ENCODE measurements around the gene SLAMF6. TPM values are rescaled to one million over a fixed set of nuclear protein-coding genes. Genes with fewer than 3 reads are reported as not detected.
"Not testable (repeated sequence)": the region's sequence is repeated elsewhere in the genome, so short reads cannot be mapped to it uniquely, and the experiment has no call there.

SLAMF6 gene
- total and polyA plus RNA-seq, 2 experiments from 2014 or later = not detected

DNA sequence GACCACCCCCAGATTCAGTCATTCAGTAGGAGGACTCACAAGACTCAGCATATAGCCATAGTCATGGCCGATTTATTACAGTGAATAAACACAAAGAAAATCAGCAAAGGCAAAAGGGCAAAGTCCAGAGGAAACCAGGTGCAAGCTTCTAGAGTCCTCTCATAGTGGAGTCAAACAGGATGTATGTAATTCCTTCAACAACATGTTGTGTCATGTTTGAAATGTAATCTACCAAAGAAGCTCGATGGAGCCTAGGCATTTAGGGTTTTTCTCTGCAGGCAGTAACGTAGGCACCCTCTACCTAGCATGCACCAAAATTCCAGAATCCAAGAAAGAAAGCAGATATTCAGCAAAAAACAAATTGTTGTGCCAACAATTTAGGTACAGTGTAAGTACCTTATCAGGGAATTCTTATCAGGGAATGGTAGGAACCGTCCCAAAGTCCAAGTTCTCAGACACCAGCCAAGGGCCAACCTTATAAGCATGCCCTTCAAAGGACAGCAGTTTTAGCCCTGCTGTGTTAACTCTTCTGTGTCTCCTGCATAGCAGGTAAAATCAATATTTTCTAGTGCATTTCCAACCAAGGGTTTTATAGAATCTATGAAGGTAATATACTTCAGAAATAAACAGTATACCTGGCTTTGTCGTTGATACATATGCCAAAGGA is 16.1 kb upstream of the SLAMF6 start:
- 8 to 14% methylated on average over 5 of the region's 5 CpGs for WGBS, 2 experiments (ENCODE audit: low coverage in 1 of 2, low lambda C conversion rate in 2 of 2, missing lambda C conversion rate in 2 of 2)
- in situ Hi-C loops (cut with MboI) = no loop called here

DNA sequence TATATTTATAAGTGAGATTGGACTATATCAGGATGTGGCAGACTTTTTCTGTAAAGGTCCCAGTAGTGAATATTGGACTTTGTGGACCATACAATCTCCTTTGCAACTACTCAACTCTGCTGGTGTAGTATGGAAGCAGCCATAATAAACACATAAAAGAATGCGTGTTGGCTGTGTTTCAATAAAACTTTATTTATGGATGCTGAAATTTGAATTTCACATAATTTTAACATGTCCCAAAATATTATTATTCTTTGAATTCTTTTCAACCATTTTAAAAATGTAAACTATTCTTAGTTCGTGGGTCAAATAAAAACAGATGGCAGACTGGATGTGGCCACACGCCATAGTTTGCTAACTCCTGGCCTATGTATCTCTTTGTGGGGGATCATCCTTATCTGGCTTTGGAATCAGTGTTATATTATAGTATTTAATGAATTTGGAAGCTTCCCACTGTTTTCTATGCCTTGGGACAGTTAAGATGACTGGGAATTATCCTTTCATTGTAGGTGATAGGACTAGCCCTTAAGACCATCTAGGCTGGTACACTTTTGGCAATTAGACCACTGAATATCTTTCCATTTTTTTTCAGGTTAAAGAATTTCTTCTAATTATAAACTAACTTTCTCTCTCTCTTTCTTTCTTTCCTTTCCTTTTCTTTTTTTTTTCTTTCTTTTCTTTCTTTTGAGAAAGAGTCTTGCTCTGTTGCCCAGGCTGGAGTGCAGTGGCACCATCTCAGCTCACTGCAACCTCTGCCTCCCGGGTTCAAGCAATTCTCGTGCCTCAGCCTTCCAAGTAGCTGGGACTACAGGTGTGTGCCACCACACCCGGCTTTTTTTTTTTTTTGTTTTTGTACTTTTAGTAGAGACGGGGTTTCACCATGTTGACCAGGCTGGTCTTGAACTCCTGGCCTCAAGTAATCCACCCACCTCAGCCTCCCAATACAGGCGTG is 14.9 kb upstream of the SLAMF6 start:
- WGBS, 2 experiments (ENCODE audit: low coverage in 1 of 2, low lambda C conversion rate in 2 of 2, missing lambda C conversion rate in 2 of 2) = 11 to 15% methylated on average over 8 of the region's 8 CpGs
- in situ Hi-C loops (cut with MboI) = no loop called here
- no peaks in the 10 kb centered on the region for H3F3A ChIP-seq (ENCODE audit: insufficient read depth)

More for the DNA sequence above, 16.1 kb upstream of the SLAMF6 start:
- Histone ChIP-seq H3K4me1 (ENCODE audit: insufficient read depth) (no peaks in the 10 kb centered on the region), H3K9ac (no peak overlapping the region), H3K79me2 (ENCODE audit: insufficient read depth) (no peaks in the 10 kb centered on the region), H3K9me2 (ENCODE audit: insufficient read depth) (no peaks in the 10 kb centered on the region), H3K4me2 (ENCODE audit: unreplicated experiment) (no peak overlapping the region), H3F3A (ENCODE audit: insufficient read depth) (no peaks in the 10 kb centered on the region), H3K4me3 (no peak overlapping the region), H2AFZ (no peak overlapping the region), H3K27ac (no peak overlapping the region), H3K27me3 (replicated peaks; ENCODE audit: insufficient read depth) (no peaks in the 10 kb centered on the region), H3K36me3 (ENCODE audit: low read depth) (no peaks in the 10 kb centered on the region), H4K20me1 (ENCODE audit: insufficient read depth) (no peaks in the 10 kb centered on the region), H3K9me3 (ENCODE audit: low read depth) (no peaks in the 10 kb centered on the region)
- TF ChIP-seq EZH2 (IDR thresholded peaks at IDR 0.05; ENCODE audit: insufficient read depth, poor library complexity, severe bottlenecking) = no peak
- no peak for TF ChIP-seq EZH2phosphoT487 (IDR thresholded peaks at IDR 0.05; ENCODE audit: insufficient read depth, low read depth)
- no peak for DNase-seq

DNA sequence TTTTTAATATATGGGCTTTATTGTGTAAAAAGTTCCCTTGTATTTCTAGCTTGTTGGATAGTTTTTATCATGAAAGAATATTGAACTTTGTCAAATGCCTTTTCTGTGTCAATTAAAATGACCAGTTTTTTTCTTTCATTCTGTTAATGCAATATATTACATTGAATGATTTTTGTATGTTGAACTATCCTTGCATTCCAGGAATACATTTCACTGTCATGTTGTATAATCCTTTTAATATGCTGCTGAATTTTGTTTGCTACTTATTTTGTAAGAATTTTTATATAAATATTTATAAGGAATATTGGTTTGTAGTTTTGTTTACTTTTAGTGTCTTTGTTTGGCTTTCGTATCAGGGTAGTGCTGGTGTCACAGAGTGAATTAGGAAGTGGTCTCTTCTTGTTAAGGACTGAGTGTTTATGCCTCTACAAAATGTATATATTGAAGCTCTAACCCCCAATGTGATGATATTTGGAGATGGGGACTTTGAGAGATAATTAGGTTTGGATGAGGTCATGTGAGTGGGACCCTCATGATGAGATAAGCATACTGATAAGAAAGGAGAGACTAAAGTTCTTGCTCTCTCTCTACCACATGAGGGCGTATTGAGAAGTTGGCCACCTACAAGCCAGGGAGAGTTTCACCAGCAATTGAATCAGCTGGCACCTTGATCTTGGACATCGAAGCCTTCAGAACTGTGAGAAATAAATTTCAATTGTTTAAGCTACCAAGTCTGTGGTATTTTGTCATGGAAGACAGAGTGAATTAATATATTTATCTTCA is 12.0 kb upstream of the SLAMF6 start:
- TF ChIP-seq EZH2 (IDR thresholded peaks at IDR 0.05; ENCODE audit: insufficient read depth, poor library complexity, severe bottlenecking) = no peak
- no peak for TF ChIP-seq EZH2phosphoT487 (IDR thresholded peaks at IDR 0.05; ENCODE audit: insufficient read depth, low read depth)
- no peak overlapping the region for H3K27ac ChIP-seq
- H3F3A ChIP-seq (ENCODE audit: insufficient read depth) = no peaks in the 10 kb centered on the region
- no peaks in the 10 kb centered on the region for H3K9me2 ChIP-seq (ENCODE audit: insufficient read depth)
- no peaks in the 10 kb centered on the region for H3K36me3 ChIP-seq (ENCODE audit: low read depth)
- no peaks in the 10 kb centered on the region for H3K27me3 ChIP-seq (replicated peaks; ENCODE audit: insufficient read depth)
- 30 to 40% methylated on average over 3 of the region's 3 CpGs for WGBS, 2 experiments (ENCODE audit: low coverage in 1 of 2, low lambda C conversion rate in 2 of 2, missing lambda C conversion rate in 2 of 2)
- no peak for DNase-seq
- no peaks in the 10 kb centered on the region for H3K9me3 ChIP-seq (ENCODE audit: low read depth)
- H3K79me2 ChIP-seq (ENCODE audit: insufficient read depth) = no peaks in the 10 kb centered on the region
- no peaks in the 10 kb centered on the region for H3K4me1 ChIP-seq (ENCODE audit: insufficient read depth)
- no peaks in the 10 kb centered on the region for H4K20me1 ChIP-seq (ENCODE audit: insufficient read depth)
- in situ Hi-C loops (cut with MboI) = no loop called here
- no peak overlapping the region for H3K4me3 ChIP-seq
- H2AFZ ChIP-seq = no peak overlapping the region
- no peak overlapping the region for H3K9ac ChIP-seq
- no peak overlapping the region for H3K4me2 ChIP-seq (ENCODE audit: unreplicated experiment)

More for the DNA sequence above, 14.9 kb upstream of the SLAMF6 start:
- Histone ChIP-seq H3K4me3 (no peak overlapping the region), H4K20me1 (ENCODE audit: insufficient read depth) (no peaks in the 10 kb centered on the region), H3K9me2 (ENCODE audit: insufficient read depth) (no peaks in the 10 kb centered on the region), H3K27ac (no peak overlapping the region), H3K9me3 (ENCODE audit: low read depth) (no peaks in the 10 kb centered on the region), H3K79me2 (ENCODE audit: insufficient read depth) (no peaks in the 10 kb centered on the region), H3K27me3 (replicated peaks; ENCODE audit: insufficient read depth) (no peaks in the 10 kb centered on the region), H3K4me2 (ENCODE audit: unreplicated experiment) (no peak overlapping the region), H3K4me1 (ENCODE audit: insufficient read depth) (no peaks in the 10 kb centered on the region), H3K36me3 (ENCODE audit: low read depth) (no peaks in the 10 kb centered on the region), H3K9ac (no peak overlapping the region), H2AFZ (no peak overlapping the region)
- DNase-seq = no peak
- TF ChIP-seq EZH2 (IDR thresholded peaks at IDR 0.05; ENCODE audit: insufficient read depth, poor library complexity, severe bottlenecking) (no peak), EZH2phosphoT487 (IDR thresholded peaks at IDR 0.05; ENCODE audit: insufficient read depth, low read depth) (no peak)

DNA sequence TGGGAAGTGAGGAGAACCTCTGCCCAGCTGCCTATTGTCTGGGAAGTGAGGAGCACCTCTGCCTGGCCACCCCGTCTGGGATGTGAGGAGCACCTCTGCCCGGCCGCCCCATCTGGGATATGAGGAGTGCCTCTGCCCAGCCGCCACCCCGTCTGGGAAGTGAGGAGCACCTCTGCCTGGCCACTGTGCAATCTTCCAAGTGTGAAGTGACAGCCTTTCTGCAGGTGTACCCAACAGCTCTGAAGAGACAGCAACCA is 9.4 kb upstream of the SLAMF6 start:
- H3K27ac ChIP-seq; H3K79me2 ChIP-seq (ENCODE audit: insufficient read depth); H3K9ac ChIP-seq; H3K4me3 ChIP-seq; in situ Hi-C loops (cut with MboI); H2AFZ ChIP-seq; H3K27me3 ChIP-seq (replicated peaks; ENCODE audit: insufficient read depth); H3K9me2 ChIP-seq (ENCODE audit: insufficient read depth); H4K20me1 ChIP-seq (ENCODE audit: insufficient read depth); H3K4me1 ChIP-seq (ENCODE audit: insufficient read depth); H3F3A ChIP-seq (ENCODE audit: insufficient read depth); DNase-seq; H3K9me3 ChIP-seq (ENCODE audit: low read depth); H3K36me3 ChIP-seq (ENCODE audit: low read depth); H3K4me2 ChIP-seq (ENCODE audit: unreplicated experiment): not testable (repeated sequence)
- 52% methylated on average over 5 of the region's 5 CpGs; no CpG with 5 or more reads in 1 of the 2 experiments for WGBS, 2 experiments (ENCODE audit: low coverage in 1 of 2, low lambda C conversion rate in 2 of 2, missing lambda C conversion rate in 2 of 2)

DNA sequence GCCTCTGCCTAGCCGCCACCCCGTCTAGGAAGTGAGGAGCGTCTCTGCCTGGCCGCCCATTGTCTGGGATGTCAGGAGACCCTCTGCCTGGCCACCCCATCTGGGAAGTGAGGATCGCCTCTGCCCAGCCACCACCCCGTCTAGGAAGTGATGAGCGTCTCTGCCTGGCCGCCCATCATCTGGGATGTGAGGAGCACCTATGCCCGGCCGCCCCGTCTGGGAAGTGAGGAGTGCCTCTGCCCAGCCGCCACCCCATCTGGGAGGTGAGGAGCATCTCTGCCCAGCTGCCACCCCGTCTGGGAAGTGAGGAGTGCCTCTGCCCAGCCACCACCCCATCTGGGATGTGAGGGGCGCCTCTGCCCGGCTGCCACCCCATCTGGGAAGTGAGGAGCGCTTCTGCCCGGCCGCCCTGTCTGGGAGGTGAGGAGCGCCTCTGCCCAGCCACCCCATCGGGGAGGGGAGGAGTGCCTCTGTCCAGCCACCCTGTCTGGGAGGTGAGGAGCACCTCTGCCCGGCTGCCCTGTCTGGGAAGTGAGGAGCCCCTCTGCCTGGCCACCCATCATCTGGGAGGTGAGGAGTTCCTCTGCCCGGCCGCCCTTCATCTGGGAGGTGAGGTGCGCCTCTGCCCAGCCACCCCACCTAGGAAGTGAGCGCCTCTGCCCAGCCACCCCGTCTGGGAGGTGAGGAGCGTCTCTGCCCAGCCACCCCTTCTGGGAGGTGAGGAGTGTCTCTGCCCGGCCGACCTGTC is 8.9 kb upstream of the SLAMF6 start:
- H4K20me1 ChIP-seq (ENCODE audit: insufficient read depth); H3K9ac ChIP-seq; H3K9me3 ChIP-seq (ENCODE audit: low read depth); in situ Hi-C loops (cut with MboI); H3K9me2 ChIP-seq (ENCODE audit: insufficient read depth); DNase-seq; H3K36me3 ChIP-seq (ENCODE audit: low read depth); H3K79me2 ChIP-seq (ENCODE audit: insufficient read depth); H3K27ac ChIP-seq; H3K4me1 ChIP-seq (ENCODE audit: insufficient read depth); H2AFZ ChIP-seq; H3K4me2 ChIP-seq (ENCODE audit: unreplicated experiment); H3K4me3 ChIP-seq; H3F3A ChIP-seq (ENCODE audit: insufficient read depth); H3K27me3 ChIP-seq (replicated peaks; ENCODE audit: insufficient read depth): not testable (repeated sequence)
- WGBS, 2 experiments (ENCODE audit: low coverage in 1 of 2, low lambda C conversion rate in 2 of 2, missing lambda C conversion rate in 2 of 2) = 57 to 68% methylated on average over 20 to 29 of the region's 29 CpGs

DNA sequence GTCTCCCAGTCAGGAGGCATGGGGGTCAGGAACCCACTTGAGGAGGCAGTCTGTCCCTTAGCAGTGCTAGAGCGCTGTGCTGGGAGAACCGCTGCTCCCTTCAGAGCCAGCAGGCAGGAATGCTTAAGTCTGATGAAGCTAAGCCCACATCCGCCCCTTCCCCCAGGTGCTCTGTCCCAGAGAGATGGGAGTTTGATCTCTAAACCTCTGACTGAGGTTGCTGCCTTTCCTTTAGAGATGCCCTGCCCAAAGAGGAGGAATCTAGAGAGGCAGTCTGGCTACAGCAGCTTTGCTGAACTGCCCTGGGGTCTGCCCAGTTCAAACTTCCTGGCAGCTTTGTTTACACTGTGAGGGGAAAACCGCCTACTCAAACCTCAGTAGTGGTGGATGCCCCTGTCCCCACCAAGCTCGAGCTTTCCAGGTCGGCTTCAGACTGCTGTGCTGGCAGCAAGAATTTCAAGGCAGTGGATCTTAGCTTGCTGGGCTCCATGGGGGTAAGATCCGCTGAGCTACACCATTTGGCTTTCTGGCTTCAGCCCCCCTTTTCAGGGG is 6.4 kb upstream of the SLAMF6 start:
- H3K9me2 ChIP-seq (ENCODE audit: insufficient read depth); H4K20me1 ChIP-seq (ENCODE audit: insufficient read depth); H3F3A ChIP-seq (ENCODE audit: insufficient read depth); H3K79me2 ChIP-seq (ENCODE audit: insufficient read depth); H3K4me1 ChIP-seq (ENCODE audit: insufficient read depth); H3K4me2 ChIP-seq (ENCODE audit: unreplicated experiment); H3K9ac ChIP-seq; H3K4me3 ChIP-seq; H3K36me3 ChIP-seq (ENCODE audit: low read depth); H2AFZ ChIP-seq; H3K9me3 ChIP-seq (ENCODE audit: low read depth); DNase-seq; H3K27me3 ChIP-seq (replicated peaks; ENCODE audit: insufficient read depth); H3K27ac ChIP-seq; in situ Hi-C loops (cut with MboI): not testable (repeated sequence)
- 11 to 19% methylated on average over 7 of the region's 7 CpGs for WGBS, 2 experiments (ENCODE audit: low coverage in 1 of 2, low lambda C conversion rate in 2 of 2, missing lambda C conversion rate in 2 of 2)

Data from GM23248 (cell line).